HG03175 (cell line): ENCODE results near the gene MORF4L1.
"Not testable (repeated sequence)": the region's sequence is repeated elsewhere in the genome, so short reads cannot be mapped to it uniquely, and the experiment has no call there.

Experiments used
- ATAC-seq: cut with Tn5 transposase; IDR thresholded peaks from one replicate; pipeline ENCODE4 v1.9.1; 2021; ENCODE audit warnings: mild to moderate bottlenecking, moderate library complexity; ENCODE audit not compliant: unreplicated experiment

The MORF4L1 gene

DNA sequence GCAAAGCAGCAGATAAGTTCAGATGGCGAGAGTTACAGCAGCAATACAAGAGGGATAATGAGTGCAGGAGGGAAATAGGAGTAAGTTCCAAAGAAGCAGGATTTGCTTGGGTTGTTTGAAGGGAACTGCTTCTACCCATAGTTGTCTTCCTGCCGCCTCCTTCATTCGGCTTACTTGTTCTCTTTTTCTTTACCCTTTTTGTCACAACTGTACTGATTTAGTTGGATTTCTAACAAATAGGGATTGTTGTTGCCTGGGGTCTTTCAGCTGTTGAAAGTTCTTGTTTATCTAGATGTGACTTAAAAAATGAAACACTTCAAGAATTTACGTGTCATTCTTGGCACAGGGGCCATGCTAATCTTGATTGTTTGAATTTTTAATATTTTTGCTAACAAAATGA lies 25.9 kb downstream of the MORF4L1 start:
- ATAC-seq, result no peak

DNA sequence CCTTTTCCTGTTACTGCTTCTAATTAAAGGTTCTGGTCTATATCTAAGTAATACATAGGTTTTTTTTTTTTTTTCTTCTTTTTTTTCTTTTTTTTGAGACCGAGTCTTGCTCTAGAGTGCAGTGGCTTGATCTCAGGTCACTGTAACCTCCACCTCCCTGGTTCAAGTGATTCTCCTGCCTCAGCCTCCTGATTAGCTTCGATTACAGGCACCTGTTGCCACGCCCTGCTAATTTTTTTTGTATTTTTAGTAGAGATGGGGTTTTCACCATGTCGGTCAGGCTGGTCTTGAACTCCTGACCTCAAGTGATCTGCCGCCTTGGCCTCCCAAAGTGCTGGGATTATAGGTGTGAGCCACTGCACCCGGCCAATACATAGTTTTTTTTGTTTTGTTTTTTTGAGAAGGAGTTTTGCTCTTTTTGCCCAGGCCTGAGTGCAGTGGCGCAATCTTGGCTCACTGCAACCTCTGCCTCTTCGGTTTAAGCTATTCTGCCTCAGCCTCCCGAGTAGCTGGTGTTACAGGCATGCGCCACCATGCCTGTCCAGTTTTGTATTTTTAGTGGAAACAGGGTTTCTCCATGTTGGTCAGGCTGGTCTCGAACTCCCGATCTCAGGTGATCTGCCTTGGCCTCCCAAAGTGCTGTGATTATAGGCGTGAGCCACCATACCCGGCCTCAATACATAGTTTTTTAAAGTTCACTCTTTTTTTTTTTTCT lies 28.3 kb downstream of the MORF4L1 start:
- not testable (repeated sequence) for ATAC-seq

DNA sequence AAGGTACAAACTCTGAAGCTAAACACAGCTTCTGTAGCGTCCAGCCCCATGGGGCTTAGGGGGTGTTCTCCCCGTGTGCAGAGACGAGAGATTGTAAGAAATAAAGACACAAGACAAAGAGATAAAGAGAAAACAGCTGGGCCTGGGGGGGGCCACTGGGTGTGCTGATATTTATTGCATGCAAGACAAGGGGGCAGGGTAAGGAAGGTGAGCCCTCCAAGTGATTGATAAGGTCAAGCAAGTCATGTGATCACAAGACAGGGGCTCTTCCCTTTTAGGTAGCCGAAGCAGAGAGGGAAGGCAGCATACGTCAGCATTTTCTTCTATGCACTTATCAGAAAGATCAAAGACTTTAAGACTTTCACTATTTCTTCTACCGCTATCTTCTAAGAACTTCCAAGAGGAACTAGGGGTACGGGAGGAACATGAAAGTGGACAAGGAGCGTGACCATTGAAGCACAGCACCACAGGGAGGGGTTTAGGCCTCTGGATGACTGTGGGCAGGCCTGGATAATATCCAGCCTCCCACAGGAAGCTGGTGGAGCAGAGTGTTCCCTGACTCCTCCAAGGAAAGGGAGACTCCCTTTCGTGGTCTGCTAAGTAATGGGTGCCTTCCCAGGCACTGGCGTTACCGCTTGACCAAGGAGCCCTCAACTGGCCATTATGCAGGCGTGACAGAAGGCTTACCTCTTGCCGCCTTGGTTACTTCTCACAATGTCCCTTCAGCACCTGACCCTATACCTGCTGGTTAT lies 29.8 kb downstream of the MORF4L1 start:
- ATAC-seq, result not testable (repeated sequence)

DNA sequence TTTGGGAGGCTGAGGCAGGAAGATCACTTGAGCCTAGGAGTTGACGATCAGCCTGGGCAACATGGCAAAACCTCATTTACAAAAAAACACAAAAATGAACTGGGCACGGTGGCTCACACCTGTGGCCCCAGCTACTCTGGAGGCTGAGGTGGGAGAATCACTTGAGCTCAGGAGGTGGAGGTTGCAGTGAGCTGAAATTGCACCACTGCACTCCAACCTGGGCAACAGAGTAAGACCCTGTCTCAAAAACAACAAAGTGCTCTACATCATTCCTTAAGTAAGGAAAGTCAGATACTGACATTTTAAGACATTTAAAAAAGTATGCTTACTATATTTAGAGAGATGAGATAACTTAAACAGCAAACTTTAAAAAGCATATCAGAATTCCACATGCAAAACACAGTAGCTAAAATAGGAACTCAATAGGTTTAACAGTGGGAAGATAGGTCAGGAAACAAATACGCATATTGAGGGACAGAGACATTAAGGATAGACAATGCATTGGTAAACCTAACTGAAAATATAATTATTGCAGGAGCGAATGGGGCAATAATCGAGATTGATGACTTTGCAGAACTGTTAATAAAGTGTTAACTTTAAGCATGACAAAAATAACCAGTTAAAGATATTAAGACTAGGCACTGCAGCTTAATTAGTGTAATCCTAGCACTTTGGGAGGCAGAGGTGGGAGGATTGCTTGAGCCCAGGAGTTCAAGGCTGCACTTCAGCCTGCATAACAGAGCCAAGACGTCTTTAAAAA lies 32.1 kb downstream of the MORF4L1 start:
- ATAC-seq, result no peak

DNA sequence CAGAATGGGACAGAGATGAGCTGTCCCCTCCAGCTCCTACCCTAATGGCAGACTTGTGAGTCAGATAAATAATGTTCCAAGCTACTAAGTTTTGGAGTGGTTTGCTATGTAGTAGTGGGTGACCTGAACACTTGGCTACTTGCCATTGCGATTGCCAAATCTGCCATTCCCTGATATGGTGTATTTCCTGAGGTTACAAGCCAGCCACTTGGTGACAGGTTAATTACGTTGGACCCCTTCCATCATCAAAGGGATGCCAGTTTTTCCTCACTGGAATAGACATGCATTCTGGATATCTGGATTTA lies 33.6 kb downstream of the MORF4L1 start:
- no peak for ATAC-seq

DNA sequence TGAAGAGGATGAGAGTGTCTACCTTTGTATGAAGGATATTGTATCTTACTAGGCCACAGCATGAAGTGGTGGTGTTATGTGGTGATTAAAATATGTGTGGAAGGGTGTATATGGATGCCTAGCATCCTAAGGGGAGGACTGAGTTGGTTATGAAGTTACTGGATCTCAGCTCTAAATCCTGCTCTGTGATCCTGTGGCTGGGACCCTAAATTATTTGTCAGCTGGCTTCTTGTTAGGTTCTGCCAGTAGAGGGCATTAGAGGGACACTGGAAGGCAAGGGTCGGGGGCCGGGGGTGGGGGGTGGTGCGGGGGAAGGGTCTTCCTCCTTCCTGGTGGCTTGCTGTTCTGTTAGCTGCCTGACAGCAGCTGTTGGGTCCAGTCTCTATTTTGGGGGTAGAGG lies 34.9 kb downstream of the MORF4L1 start:
- ATAC-seq, result no peak

DNA sequence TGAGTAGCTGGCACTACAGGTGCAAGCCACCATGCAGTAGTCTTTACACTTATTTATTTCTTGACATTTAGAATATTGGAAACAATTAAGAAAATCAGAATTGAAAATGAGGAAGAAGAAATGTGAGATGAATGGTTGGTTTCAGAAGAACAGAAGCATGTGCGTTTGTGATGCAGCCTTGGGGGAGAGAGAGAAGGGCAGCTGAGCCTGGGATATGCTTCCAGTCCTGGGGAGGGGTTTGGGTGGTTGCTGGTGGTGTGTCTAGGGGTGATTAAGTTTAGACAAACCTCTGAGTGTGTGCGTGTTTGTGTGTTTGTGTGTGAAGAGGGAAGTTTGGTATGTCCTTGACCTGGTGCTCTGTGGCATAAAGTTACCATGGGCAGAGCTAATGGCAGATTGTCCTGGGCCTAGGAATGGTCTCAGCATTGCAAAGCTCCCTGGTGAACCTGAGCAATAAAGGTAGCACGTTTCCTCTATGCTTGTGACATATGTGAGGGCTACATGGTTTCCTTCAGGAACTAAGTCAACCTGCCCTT lies 36.5 kb downstream of the MORF4L1 start:
- ATAC-seq, result no peak

DNA sequence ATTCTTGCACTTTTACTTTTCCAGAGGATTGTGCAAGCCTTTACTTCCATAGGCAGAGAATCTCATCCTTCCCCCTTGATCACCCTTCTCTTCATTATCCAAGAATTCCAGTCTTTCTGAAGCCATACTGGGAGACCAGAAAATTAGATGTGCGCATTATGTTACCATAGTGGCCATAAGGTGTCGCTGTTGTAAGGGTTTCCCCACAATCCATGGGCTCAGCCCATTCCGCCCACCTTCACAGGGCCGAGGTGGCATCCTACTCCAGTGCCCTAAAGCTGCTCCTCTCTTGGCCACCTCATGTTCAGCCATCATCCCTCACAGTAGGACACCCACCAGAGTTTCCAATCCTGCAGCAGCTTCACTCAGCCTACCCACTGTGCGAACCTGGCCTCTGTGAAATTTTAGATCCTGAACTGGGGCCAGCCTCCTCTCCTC lies 37.1 kb downstream of the MORF4L1 start:
- no peak for ATAC-seq

DNA sequence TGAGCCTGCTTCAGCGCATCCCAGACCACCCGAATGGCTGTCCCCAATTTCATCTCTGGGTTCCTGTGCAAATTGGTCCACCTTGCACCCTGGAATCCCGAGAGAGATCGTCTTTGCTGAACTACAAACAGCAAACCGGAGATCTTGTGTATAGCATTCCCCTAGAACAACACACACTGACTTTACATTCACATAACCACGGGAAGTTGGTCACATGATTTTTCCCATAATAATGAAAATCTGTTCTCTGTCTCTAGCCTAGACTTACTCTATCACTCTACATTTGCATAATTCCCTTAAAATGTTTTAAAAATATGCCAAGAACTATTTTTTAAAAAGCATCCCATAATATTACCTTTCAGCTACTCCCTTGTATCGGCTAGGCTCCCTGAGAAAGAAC lies 37.6 kb downstream of the MORF4L1 start:
- no peak for ATAC-seq

DNA sequence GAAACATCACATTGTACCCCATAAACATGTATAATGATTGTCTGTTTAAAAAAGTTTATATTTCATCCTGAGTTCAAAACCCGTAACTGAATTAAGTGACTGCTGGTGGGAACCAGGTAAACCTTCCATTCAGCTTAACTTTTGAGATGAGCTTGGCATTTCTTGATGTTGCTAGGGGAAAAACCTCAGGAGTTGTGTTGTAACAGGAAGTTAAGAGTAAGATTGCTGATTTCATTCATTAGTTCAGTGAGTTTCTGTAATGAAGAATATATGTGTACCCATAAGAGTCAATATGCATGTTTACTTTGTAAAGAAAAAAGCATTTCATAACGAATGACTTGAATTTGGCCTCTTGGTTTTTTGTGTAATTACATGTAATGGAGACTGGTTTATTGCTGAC lies 39.6 kb downstream of the MORF4L1 start:
- no peak for ATAC-seq

DNA sequence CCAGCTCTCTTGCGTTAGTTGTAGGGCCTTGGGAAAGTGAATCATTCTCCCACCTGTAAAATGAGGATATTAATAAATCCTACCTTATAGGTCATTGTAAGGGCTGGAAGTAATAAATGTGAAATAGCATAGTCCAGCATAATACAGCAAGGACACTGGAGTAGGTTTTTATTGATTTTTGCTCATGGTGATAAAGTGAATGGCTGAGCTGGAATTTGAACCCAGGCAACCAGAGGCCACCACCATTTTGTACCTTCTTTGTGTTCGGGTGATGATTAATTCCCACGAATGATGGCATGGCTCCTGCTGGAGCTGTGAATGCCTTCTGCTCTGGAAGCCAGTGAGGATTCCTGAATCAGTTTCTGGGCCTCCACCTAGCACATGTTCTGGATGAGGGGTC lies 40.3 kb downstream of the MORF4L1 start:
- no peak for ATAC-seq

DNA sequence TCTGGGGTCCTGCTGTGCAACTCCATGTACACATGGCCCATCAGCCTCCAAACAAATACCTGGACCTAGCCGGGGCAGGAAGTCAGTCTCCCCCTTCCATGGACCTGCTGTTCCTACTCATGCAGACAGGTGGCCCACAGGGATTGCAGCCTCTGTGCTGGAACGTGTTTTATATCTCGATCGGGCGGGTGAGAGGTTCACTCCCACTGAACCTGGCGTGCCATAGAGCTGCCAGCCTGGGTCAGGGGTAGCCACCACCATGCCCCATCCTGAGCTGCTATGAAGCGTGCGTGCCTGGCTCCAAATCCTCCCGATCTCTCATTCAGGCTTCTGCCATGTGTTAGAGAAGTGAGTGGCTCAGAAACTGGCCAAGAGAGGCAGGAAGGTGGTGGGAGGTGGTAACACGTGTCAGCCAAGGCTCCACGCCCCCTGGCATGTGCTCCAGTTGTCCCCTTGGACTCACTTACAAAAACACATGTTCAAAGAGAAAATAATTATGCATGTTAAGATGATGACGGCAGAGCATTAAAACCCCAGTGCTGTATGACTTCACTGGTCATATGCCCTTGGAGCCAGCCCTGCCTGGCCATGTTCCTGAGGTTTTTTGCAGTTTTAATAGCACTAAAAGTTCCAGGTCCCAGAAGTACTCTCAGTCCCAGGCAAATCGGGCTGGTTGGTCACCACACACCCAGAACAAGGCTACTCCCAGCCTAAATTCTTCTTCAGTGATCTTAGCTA lies 41.5 kb downstream of the MORF4L1 start:
- ATAC-seq, result no peak

DNA sequence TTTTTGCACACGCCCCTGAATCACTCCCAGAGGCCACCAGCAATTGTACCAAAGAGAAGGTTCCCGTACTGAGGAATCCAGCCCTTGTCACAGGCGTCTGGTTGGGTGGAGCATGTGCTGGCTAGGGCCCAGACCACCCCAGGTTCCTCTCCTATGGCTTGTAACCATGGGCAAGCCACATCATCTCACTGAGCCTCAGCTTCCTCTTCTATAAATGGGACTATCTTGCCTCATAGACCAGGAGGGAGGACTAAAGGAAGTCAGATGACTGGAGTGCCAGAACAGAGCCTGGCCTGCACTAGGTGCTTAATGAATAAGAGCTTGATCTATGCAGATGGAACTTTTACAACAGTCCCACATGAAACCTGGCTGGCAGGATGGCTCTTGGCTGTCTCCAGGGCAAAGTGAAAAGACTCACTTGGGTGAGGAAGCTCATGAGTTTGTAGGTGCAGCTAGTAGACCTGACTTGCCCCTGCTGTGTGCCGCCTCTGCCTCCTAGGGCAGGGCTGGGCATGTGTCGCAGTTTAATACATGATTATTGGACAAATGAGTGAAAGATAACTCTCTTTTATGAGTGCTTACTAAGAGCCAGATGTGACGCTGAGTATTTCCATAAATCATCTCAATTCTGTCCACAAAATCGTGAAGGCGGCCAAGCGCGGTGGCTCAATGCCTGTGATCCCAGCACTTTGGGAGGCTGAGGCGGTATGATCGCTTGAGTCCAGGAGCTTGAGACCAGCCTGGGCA lies 42.8 kb downstream of the MORF4L1 start:
- ATAC-seq, result no peak

DNA sequence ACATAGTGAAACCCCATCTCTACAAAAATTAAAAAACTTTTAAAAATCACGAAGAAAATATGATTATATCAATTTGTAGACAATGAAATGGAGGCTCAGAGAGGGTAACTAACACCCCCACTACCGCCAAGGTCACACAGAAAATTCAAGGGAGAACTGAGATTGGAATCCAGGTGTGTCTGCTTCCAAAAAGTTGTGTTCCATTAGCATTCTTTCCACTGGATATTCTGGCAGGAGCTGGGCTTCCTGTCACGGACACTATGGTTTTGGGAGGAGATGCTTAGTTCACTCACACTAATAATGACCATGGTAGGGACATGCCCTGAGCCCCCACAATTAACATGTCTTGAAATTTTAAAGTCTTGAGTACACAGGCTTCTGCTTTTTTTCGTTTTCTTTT lies 43.4 kb downstream of the MORF4L1 start:
- no peak for ATAC-seq

DNA sequence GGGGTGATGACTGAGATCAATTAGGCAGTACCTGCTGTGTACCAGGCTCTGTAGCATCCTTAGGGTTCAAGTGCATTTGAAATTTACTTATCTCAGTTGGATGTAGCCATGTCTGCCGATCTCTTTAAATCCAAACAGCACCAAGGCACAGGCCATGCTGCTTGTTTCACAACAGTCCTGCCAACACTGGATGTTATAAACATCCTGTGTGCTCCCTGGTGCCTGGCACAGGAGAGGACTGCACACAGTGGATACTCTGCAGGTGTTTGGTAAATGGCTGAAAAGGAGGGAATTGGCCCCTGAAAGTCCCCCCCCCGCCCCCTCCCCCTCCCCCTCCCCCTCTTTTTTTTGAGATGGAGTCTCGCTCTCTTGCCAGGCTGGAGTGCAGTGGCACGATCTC lies 45.2 kb downstream of the MORF4L1 start:
- no peak for ATAC-seq

DNA sequence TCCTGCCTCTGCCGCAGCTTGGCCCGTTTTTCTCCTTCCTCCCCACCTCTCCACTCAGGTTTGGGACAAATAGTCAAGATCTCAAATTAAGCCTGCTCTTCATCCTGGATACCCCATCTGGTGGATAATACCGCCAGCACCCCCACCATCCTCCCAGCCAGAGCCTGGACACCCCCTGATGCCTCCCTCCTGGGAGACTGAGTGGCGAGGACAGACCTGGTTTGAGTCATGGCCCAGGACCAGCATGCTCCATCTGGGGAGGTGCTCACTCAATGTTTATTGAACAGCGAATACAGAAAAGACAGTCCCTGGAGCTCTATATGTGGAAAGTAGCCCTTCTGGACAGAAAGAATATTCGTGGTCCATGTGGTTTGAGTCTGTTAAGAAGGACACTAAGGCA lies 48.8 kb downstream of the MORF4L1 start:
- no peak for ATAC-seq

DNA sequence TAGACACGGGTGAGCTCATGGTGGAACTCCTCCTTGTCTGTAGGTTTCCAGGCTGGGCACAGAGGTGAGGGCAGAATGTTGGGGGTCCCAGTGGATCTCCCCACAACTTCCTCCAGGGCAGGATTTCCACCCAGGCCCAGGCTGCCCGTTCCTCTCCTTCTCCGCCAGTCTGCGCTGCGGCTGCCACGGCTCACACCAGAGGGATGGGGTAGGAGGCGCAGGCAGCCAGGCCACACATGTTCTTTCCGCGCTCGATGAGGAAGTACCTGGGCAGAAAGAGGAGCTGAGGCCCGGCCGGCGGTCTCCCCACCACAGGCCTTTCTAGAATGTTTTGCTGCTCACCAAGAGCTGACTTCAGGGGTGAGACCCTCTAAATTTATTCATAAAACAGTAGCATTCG lies 49.2 kb downstream of the MORF4L1 start:
- no peak for ATAC-seq

DNA sequence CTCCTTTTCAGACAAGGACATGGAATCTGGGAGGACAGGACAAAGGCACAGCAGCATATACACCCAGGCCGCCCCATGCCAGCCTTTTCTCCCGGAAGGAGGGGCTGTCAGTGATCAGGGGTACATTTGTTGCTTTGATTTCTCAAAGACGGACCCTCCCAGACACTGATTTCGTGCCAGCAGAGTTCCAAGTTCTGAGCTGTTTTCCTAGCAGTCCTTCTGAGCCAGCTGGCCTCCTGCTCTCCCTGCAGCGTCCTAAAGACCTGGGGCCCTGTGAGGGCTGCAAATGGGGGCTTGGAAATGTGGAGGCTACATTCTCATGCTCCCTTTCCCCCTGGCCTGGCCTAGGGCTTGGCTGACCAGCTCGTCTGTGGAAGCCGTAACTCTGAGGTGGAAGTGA lies 49.8 kb downstream of the MORF4L1 start:
- no peak for ATAC-seq

DNA sequence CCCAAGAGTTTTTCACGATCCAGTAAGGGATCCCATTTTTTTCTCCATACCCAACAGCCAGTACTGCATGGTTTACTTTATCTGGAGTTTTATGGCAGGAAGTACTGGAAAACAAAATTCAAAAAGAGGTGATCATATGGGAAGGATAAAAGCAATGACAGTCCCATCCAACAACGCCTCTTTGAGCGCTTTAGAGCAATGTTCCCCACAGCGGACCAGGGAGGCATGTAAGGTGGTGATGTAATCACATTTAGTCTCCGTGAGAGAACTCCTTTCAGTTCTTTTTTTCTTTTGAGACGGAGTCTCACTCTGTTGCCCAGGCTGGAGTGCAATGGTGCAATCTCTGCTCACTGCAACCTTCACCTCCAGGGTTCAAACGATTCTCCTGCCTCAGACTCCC lies 50.3 kb downstream of the MORF4L1 start:
- ATAC-seq, result no peak
